CD4-positive, alpha-beta T cell (primary cell): Measurements from ENCODE around the gene SYT13. TPM values are rescaled to one million over a fixed set of nuclear protein-coding genes. Genes with fewer than 3 reads are reported as not detected.
A peak's percentile ranks its signal among the peaks of the same experiment; 100 is the strongest.
"Not testable (repeated sequence)": the region's sequence is repeated elsewhere in the genome, so short reads cannot be mapped to it uniquely, and the experiment has no call there.

Source experiments
- ATAC-seq: fragments of 200-7000 bp; cut with Tn5 transposase; one replicate; pipeline ENCODE4 v1.10.0; 2022; ENCODE audit warnings: mild to moderate bottlenecking; ENCODE audit not compliant: poor library complexity
- CTCF ChIA-PET: fragments of 350-600 bp; sonication (Branson Sonifier 250); formaldehyde crosslinking; loops from one replicate; lab custom pipeline; 2021; ENCODE audit warnings: antibody characterized with exemption, inconsistent platforms; lab: Charles Lee
- POLR2A ChIA-PET: fragments of 350-600 bp; sonication (Branson Sonifier 250); formaldehyde crosslinking; loops from one replicate; lab custom pipeline; 2021; ENCODE audit warnings: antibody characterized with exemption, inconsistent platforms; lab: Charles Lee
- DNase-seq, 14 experiments: peaks; one replicate each; pipeline ENCODE4 v3.0.0-alpha.2; 2013 to 2020; ENCODE audit warnings: mixed read lengths in 2 of 14
- H3K27ac ChIP-seq, 2 donors: one replicate each; pipeline versions ENCODE4 v1.5.1 to v1.7.0; 2013; ENCODE audit warnings: low read length in 2 of 2, low read depth in 1 of 2, mild to moderate bottlenecking in 1 of 2
- H3K27me3 ChIP-seq, 2 experiments: 1 replicate in 1 of 2; 2 replicates in 1 of 2; pipeline versions ENCODE4 v1.6.1 to v1.7.0; 2013; ENCODE audit warnings: low read length in 2 of 2, control low read depth in 1 of 2, mild to moderate bottlenecking in 1 of 2, moderate library complexity in 1 of 2; ENCODE audit not compliant: insufficient read depth in 2 of 2, control insufficient read depth in 1 of 2
- H3K36me3 ChIP-seq: one replicate; pipeline ENCODE4 v1.6.1; 2013; ENCODE audit warnings: low read length, control low read depth; ENCODE audit not compliant: insufficient read depth
- H3K4me1 ChIP-seq: one replicate; pipeline ENCODE4 v1.6.1; 2013; ENCODE audit warnings: low read length, control low read depth; ENCODE audit not compliant: insufficient read depth
- H3K4me3 ChIP-seq: one replicate; pipeline ENCODE4 v1.5.1; 2013; ENCODE audit warnings: mild to moderate bottlenecking, low read length, moderate library complexity
- H3K9me3 ChIP-seq, 2 experiments: 1 replicate in 1 of 2; 2 replicates in 1 of 2; pipeline versions ENCODE4 v1.6.1 to v1.7.0; 2013; ENCODE audit warnings: low read length in 2 of 2, mild to moderate bottlenecking in 2 of 2, control low read depth in 1 of 2, moderate library complexity in 1 of 2; ENCODE audit not compliant: control insufficient read depth in 1 of 2, insufficient read depth in 1 of 2
- H3K27ac Mint-ChIP-seq: one replicate; pipeline ENCODE4 v1.8.0; 2020; ENCODE audit warnings: mixed read lengths
- H3K27me3 Mint-ChIP-seq: one replicate; pipeline ENCODE4 v1.8.0; 2021; ENCODE audit warnings: mixed read lengths
- H3K36me3 Mint-ChIP-seq: one replicate; pipeline ENCODE4 v1.8.0; 2021; ENCODE audit warnings: low read depth, mixed read lengths
- H3K4me1 Mint-ChIP-seq: one replicate; pipeline ENCODE4 v1.8.0; 2021; ENCODE audit warnings: low read depth, mixed read lengths
- H3K4me3 Mint-ChIP-seq: one replicate; pipeline ENCODE4 v1.8.0; 2020; ENCODE audit warnings: mild to moderate bottlenecking, mixed read lengths
- H3K9me3 Mint-ChIP-seq: one replicate; pipeline ENCODE4 v1.8.0; 2020; ENCODE audit warnings: mixed read lengths
- CTCF ChIP-seq: fragments of 200-600 bp; IDR thresholded peaks from one replicate; pipeline ENCODE4 v1.8.0; 2022; ENCODE audit warnings: antibody characterized with exemption, mild to moderate bottlenecking
- intact Hi-C, 2 experiments: fragments of 100-400 bp; cut with DNase I in 1 of 2; cut with micrococcal nuclease in 1 of 2; formaldehyde crosslinking; loops; one replicate each; pipeline versions ENCODE4 v1.15.1 to v1.9.0; 2023 to 2025; cut with DNase I, micrococcal nuclease
- total RNA-seq, 174 experiments: library from RNA in 2 of 174; stranded (reverse) in 2 of 174; gene quantifications; one replicate each; pipeline ENCODE4 v1.2.3 and lab custom pipeline; 2021 to 2026

Gene SYT13
- total RNA-seq, 2 experiments from 2014 or later = not detected

- DNase-seq (no peak), ATAC-seq (no peak)
- ChIA-PET POLR2A (no interaction called here), CTCF (no interaction called here)
- Histone ChIP-seq H3K4me1 (no peaks in the 10 kb centered on the region), H3K4me3 (no peak overlapping the region), H3K36me3 (no peaks in the 10 kb centered on the region), H3K27ac (no peak overlapping the region), H3K27me3 (peaks cover 1 to 5% of the 10 kb centered on the region in 2 experiments), H3K9me3 (no peaks in the 10 kb centered on the region)
- Mint-ChIP-seq H3K4me3 (no peak overlapping the region), H3K27ac (no peak overlapping the region), H3K36me3 (no peaks in the 10 kb centered on the region), H3K27me3 (peaks cover 40% of the 10 kb centered on the region), H3K4me1 (no peaks in the 10 kb centered on the region), H3K9me3 (no peaks in the 10 kb centered on the region)
- intact Hi-C loops = no loop called here
- TF ChIP-seq CTCF = no peak
Measured at GRCh38 chr11:45252877-45253276, 33.3 kb downstream of the SYT13 start.

GRCh38 chr11:45252134-45252856 is 33.8 kb downstream of the SYT13 start:
- Mint-ChIP-seq H3K4me3 (no peak overlapping the region), H3K36me3 (no peaks in the 10 kb centered on the region), H3K9me3 (no peaks in the 10 kb centered on the region), H3K27me3 (peaks cover 37% of the 10 kb centered on the region), H3K4me1 (no peaks in the 10 kb centered on the region), H3K27ac (no peak overlapping the region)
- no peak overlapping the region for H3K27ac ChIP-seq
- ChIA-PET POLR2A (no interaction called here), CTCF (no interaction called here)
- H3K27me3 ChIP-seq = peaks cover 0 to 5% of the 10 kb centered on the region in 2 experiments
- no peak for ATAC-seq
- H3K36me3 ChIP-seq = no peaks in the 10 kb centered on the region
- intact Hi-C loops = no loop called here
- no peak overlapping the region for H3K4me3 ChIP-seq
- DNase-seq = peak in 6 of 14 experiments; percentile 5 to 35 (median 15)
- TF ChIP-seq CTCF = no peak
- no peaks in the 10 kb centered on the region for H3K4me1 ChIP-seq
- no peaks in the 10 kb centered on the region for H3K9me3 ChIP-seq

- CTCF ChIA-PET = no interaction called here
- no peak for TF ChIP-seq CTCF
- H3K4me3 Mint-ChIP-seq = no peak overlapping the region
- H3K4me3 ChIP-seq = no peak overlapping the region
- ATAC-seq (no peak), DNase-seq (no peak)
- H3K36me3 ChIP-seq = no peaks in the 10 kb centered on the region
- no peaks in the 10 kb centered on the region for H3K4me1 Mint-ChIP-seq
- peaks cover 0 to 5% of the 10 kb centered on the region in 2 experiments for H3K27me3 ChIP-seq
- H3K9me3 Mint-ChIP-seq = no peaks in the 10 kb centered on the region
- no peak overlapping the region for H3K27ac ChIP-seq
- H3K27ac Mint-ChIP-seq = no peak overlapping the region
- H3K9me3 ChIP-seq = no peaks in the 10 kb centered on the region
- peaks cover 30% of the 10 kb centered on the region for H3K27me3 Mint-ChIP-seq
- no peaks in the 10 kb centered on the region for H3K36me3 Mint-ChIP-seq
- POLR2A ChIA-PET = no interaction called here
- H3K4me1 ChIP-seq = no peaks in the 10 kb centered on the region
- intact Hi-C loops = no loop called here
Measured at GRCh38 chr11:45250035-45250718, 36.0 kb downstream of the SYT13 start.

- intact Hi-C loops, POLR2A ChIA-PET, H3K4me3 ChIP-seq, DNase-seq, H3K4me3 Mint-ChIP-seq, H3K9me3 Mint-ChIP-seq, H3K27me3 ChIP-seq, H3K4me1 Mint-ChIP-seq, H3K36me3 ChIP-seq, H3K27ac Mint-ChIP-seq, H3K4me1 ChIP-seq, H3K36me3 Mint-ChIP-seq, CTCF ChIA-PET, ATAC-seq, H3K9me3 ChIP-seq, H3K27ac ChIP-seq: not testable (repeated sequence)
- H3K27me3 Mint-ChIP-seq = peaks cover 25% of the 10 kb centered on the region
Measured at GRCh38 chr11:45249372-45249771, 36.8 kb downstream of the SYT13 start.
